Astrocyte of the cerebellum (primary cell): ENCODE results near the gene JARID2.
A peak's percentile ranks its signal among the peaks of the same experiment; 100 is the strongest.

Experiments
- DNase-seq: peaks from one replicate; pipeline ENCODE4 v3.0.0-alpha.2; 2011; ENCODE audit warnings: low read depth
- H3K4me3 ChIP-seq: 2 replicates; pipeline ENCODE4 v1.5.1; 2011; ENCODE audit warnings: mild to moderate bottlenecking, low read depth, low read length, moderate library complexity
- in situ Hi-C: cut with HindIII; loops from 2 replicates; pipeline ENCODE4 v1.10.0; 2017; ENCODE audit warnings: low sequenced_read_pairs
- TF ChIP-seq, protein P1 (sequence below): IDR thresholded peaks from 2 replicates; pipeline ENCODE4 v1.5.1; 2012; ENCODE audit warnings: low read length, low read depth, moderate library complexity, mild to moderate bottlenecking; ENCODE audit errors: missing control alignments

The JARID2 gene

DNA sequence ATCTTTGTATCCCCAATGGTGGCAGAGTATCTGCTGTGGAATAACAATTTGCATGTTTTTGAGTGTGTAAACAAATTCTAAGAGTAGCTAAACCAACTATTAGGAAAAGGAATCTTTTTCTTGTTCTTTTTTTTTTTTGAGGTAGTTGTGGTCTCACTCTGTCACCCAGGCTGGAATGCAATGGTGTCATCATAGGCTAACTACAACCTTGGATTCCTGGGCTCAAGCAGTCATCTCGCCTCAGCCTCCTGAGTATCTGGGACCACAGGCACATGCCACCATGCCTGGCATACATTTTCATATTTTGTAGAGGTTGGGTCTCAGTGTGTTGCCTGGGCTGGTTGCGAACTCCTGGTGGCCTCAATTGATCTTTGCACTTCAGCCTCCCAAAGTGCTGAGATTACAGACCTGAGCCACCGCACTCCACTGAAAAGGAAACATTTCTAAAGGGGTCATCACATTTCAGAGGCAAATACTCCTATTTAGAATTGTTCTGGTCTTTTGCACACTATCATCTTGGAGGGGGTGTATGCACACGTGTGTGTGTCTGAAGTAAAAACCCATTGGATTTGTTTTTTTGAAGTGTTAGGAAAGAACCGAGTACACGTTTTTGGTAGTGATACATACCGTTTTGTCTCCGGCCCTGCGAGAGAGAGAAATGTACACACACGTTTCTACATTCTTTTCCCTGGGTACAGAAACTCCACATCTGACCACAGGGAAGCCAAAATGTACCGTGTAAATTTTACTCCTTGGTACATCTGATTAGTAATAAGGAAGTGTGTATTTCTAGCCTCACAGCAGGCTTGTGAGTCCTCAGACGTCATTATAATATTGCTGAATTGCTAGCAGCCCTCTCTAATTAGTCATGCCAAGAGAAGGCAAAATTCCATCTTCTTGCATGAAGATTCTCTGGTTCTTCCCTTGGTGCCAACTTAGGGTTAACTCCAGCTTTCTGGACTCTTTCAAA, 183.6 kb downstream of the JARID2 start:
- in situ Hi-C loops, result no loop called here
- H3K4me3 ChIP-seq, result no peak overlapping the region
- DNase-seq, result peak; percentile 84
- TF ChIP-seq, protein P1, sequence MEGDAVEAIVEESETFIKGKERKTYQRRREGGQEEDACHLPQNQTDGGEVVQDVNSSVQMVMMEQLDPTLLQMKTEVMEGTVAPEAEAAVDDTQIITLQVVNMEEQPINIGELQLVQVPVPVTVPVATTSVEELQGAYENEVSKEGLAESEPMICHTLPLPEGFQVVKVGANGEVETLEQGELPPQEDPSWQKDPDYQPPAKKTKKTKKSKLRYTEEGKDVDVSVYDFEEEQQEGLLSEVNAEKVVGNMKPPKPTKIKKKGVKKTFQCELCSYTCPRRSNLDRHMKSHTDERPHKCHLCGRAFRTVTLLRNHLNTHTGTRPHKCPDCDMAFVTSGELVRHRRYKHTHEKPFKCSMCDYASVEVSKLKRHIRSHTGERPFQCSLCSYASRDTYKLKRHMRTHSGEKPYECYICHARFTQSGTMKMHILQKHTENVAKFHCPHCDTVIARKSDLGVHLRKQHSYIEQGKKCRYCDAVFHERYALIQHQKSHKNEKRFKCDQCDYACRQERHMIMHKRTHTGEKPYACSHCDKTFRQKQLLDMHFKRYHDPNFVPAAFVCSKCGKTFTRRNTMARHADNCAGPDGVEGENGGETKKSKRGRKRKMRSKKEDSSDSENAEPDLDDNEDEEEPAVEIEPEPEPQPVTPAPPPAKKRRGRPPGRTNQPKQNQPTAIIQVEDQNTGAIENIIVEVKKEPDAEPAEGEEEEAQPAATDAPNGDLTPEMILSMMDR, result no peak

- DNase-seq, result no peak
- in situ Hi-C loops, result no loop called here
- TF ChIP-seq, protein P1, result no peak
- no peak overlapping the region for H3K4me3 ChIP-seq
Observed at GRCh38 chr6:15430186-15430585, 184.3 kb downstream of the JARID2 start.

- H3K4me3 ChIP-seq, result no peak overlapping the region
- no peak for DNase-seq
Observed at GRCh38 chr6:15430931-15431405, 185.1 kb downstream of the JARID2 start.

GRCh38 chr6:15431762-15432483, 186.1 kb downstream of the JARID2 start:
- TF ChIP-seq, protein P1, result no peak
- in situ Hi-C loops, result no loop called here
- no peak for DNase-seq
- no peak overlapping the region for H3K4me3 ChIP-seq

More at GRCh38 chr6:15430931-15431405, 185.1 kb downstream of the JARID2 start:
- in situ Hi-C loops, result no loop called here
- TF ChIP-seq, protein P1, result no peak

DNA sequence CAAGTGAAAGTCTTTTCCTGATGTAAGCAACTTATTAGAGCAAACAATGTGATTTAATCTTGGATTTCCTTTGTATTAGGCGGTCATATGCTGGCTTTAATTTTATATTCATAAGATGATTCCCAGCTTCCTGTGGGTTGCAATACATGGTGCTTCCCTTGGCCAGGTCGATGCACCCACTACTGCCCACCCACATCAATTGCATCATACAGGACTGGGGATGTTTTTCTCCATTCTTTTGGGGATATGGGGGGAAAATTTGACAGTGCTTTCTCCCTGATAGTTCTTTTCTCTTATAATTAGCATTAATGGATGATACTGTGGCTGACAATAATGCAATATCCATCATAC, 187.6 kb downstream of the JARID2 start:
- no peak for DNase-seq
- in situ Hi-C loops, result no loop called here
- H3K4me3 ChIP-seq, result no peak overlapping the region
- TF ChIP-seq, protein P1, result no peak

DNA sequence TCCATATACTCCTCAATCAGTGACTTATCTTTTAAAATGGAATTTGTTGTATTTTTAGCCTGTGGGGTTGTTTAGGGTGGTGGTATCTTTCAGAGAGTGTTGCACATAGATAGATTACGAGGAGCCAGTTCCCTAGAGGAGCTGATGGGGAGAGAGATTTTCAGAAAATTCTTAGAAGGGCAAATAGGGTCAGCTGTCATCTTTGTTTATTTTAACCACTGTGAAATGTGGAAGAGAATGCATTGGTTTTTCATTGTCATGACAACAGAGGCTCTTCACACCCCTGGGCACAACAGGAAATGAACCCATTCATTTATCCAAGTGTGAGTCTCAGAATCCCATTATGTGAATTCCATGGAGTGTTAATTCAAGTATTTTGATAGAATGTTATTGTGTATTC, 188.4 kb downstream of the JARID2 start:
- in situ Hi-C loops, result no loop called here
- TF ChIP-seq, protein P1, result no peak
- no peak for DNase-seq
- no peak overlapping the region for H3K4me3 ChIP-seq
